PC-3 (cell line): ENCODE measurements around the gene PLEKHM3. TPM values are rescaled to one million over a fixed set of nuclear protein-coding genes. Genes with fewer than 3 reads are reported as not detected.

Source experiments
- ATAC-seq: fragments of 200-7000 bp; cut with Tn5 transposase; 2 replicates; pipeline ENCODE4 v1.9.1; 2020; ENCODE audit warnings: mild to moderate bottlenecking, moderate library complexity
- BruUV-seq: library from RNA; stranded (reverse); fragments of 400-500 nt; replicated peaks from 2 replicates; lab custom pipeline; 2021; lab: Mats Ljungman, UMichigan
- CTCF ChIA-PET: fragments of 300-600 bp; sonication (Branson Sonifier 250); formaldehyde crosslinking; loops from one replicate; lab custom pipeline; 2022; ENCODE audit warnings: antibody characterized with exemption; lab: Charles Lee
- POLR2A ChIA-PET: fragments of 300-600 bp; sonication (Branson Sonifier 250); formaldehyde crosslinking; loops from one replicate; lab custom pipeline; 2022; ENCODE audit warnings: antibody characterized with exemption; ENCODE audit not compliant: unreplicated experiment; lab: Charles Lee
- DNase-seq: peaks from one replicate; pipeline ENCODE4 v3.0.0-alpha.2; 2015
- H2AFZ ChIP-seq: fragments of 300-600 bp; sonication (generic); 2 replicates; pipeline ENCODE4 v1.6.0; 2016; ENCODE audit warnings: antibody characterized with exemption, low read length
- H3F3A ChIP-seq: fragments of 300-600 bp; sonication (generic); one replicate; pipeline ENCODE4 v1.6.0; 2017; ENCODE audit warnings: antibody characterized with exemption, low read length, control low read depth, mild to moderate bottlenecking; ENCODE audit not compliant: unreplicated experiment
- H3K27ac ChIP-seq: fragments of 300-600 bp; sonication (generic); 2 replicates; pipeline ENCODE4 v1.5.1; 2016; ENCODE audit warnings: mild to moderate bottlenecking, low read length
- H3K27me3 ChIP-seq: fragments of 300-600 bp; sonication (generic); 2 replicates; pipeline ENCODE4 v1.6.1; 2016; ENCODE audit warnings: low read length, mixed read lengths
- H3K36me3 ChIP-seq: fragments of 300-600 bp; sonication (generic); 2 replicates; pipeline ENCODE4 v1.6.1; 2016; ENCODE audit warnings: low read depth, mixed run types, low read length, mixed read lengths
- H3K4me1 ChIP-seq: fragments of 300-600 bp; sonication (generic); 2 replicates; pipeline ENCODE4 v1.5.1; 2016; ENCODE audit warnings: low read length; ENCODE audit not compliant: insufficient read depth
- H3K4me2 ChIP-seq: fragments of 300-600 bp; sonication (generic); 2 replicates; pipeline ENCODE4 v1.6.0; 2016; ENCODE audit warnings: low read length
- H3K4me3 ChIP-seq: fragments of 300-600 bp; sonication (generic); 2 replicates; pipeline ENCODE4 v1.5.1; 2016; ENCODE audit warnings: mild to moderate bottlenecking, low read length, mixed read lengths
- H3K79me2 ChIP-seq: fragments of 300-600 bp; sonication (generic); 2 replicates; pipeline ENCODE4 v1.6.1; 2017; ENCODE audit warnings: low read length, mixed read lengths
- H3K9ac ChIP-seq: fragments of 300-600 bp; sonication (generic); 2 replicates; pipeline ENCODE4 v1.6.0; 2016; ENCODE audit warnings: mild to moderate bottlenecking, low read length
- H3K9me2 ChIP-seq: fragments of 300-600 bp; sonication (generic); replicated peaks from 2 replicates; pipeline ENCODE4 v1.6.1; 2016; ENCODE audit warnings: mixed run types, low read length, mixed read lengths
- H3K9me3 ChIP-seq: fragments of 300-600 bp; sonication (generic); 2 replicates; pipeline ENCODE4 v1.6.1; 2016; ENCODE audit warnings: low read length, mixed read lengths
- H4K20me1 ChIP-seq: fragments of 300-600 bp; sonication (generic); 2 replicates; pipeline ENCODE4 v1.6.1; 2016; ENCODE audit warnings: low read length, mixed read lengths
- CTCF ChIP-seq: fragments of 300-600 bp; sonication (generic); conservative IDR thresholded peaks from 2 replicates; pipeline ENCODE4 v1.5.1; 2017; ENCODE audit warnings: antibody characterized with exemption, low read depth, mild to moderate bottlenecking, low read length
- EZH2 ChIP-seq: fragments of 300-600 bp; sonication (generic); IDR thresholded peaks from one replicate; pipeline ENCODE4 v1.6.1; 2017; ENCODE audit warnings: antibody characterized with exemption, mild to moderate bottlenecking, low read length; ENCODE audit not compliant: unreplicated experiment
- EZH2phosphoT487 ChIP-seq: fragments of 300-600 bp; sonication (generic); IDR thresholded peaks from 2 replicates; pipeline ENCODE4 v1.6.1; 2018; ENCODE audit warnings: mild to moderate bottlenecking, antibody characterized with exemption, low read length, borderline replicate concordance
- intact Hi-C: fragments of 100-400 bp; cut with micrococcal nuclease; formaldehyde crosslinking; loops from 2 replicates; pipeline ENCODE4 v1.9.0; 2023
- total RNA-seq: library from RNA; depleted of rRNA; stranded (reverse); fragments of >200 nt; gene quantifications from 2 replicates; pipeline ENCODE4 v1.2.3, GENCODE V29; 2014

PLEKHM3 gene
- total RNA-seq, 1 experiment from 2014 or later, result 5.9 TPM

GRCh38 chr2:208012449-208012848 is 12.9 kb downstream of the PLEKHM3 start:
- ChIA-PET CTCF (interaction anchor here (0.6 kb wide), 1 partner anchor 245 kb away, joined by 5 read pairs; no protein-coding TSS in a partner anchor), POLR2A (no interaction called here)
- Histone ChIP-seq H3K9ac (no peak overlapping the region), H3K27ac (no peak overlapping the region), H4K20me1 (no peaks in the 10 kb centered on the region), H3K4me1 (peaks cover 26% of the 10 kb centered on the region), H2AFZ (no peak overlapping the region), H3K9me2 (no peaks in the 10 kb centered on the region), H3K9me3 (no peaks in the 10 kb centered on the region), H3K79me2 (peaks cover 5% of the 10 kb centered on the region), H3K27me3 (no peaks in the 10 kb centered on the region), H3K36me3 (no peaks in the 10 kb centered on the region), H3K4me2 (no peak overlapping the region), H3F3A (no peaks in the 10 kb centered on the region), H3K4me3 (no peak overlapping the region)
- intact Hi-C loops, result no loop called here
- ATAC-seq (no peak), DNase-seq (no peak)
- TF ChIP-seq EZH2phosphoT487 (no peak), EZH2 (no peak), CTCF (no peak)
- BruUV-seq, result no TSS peak

GRCh38 chr2:208010506-208010905 is 14.8 kb downstream of the PLEKHM3 start:
- Histone ChIP-seq H3K36me3 (no peaks in the 10 kb centered on the region), H4K20me1 (no peaks in the 10 kb centered on the region), H3F3A (no peaks in the 10 kb centered on the region), H3K79me2 (peaks cover 5% of the 10 kb centered on the region), H3K9ac (no peak overlapping the region), H3K4me1 (peaks cover 23% of the 10 kb centered on the region), H3K27ac (no peak overlapping the region), H3K9me3 (no peaks in the 10 kb centered on the region), H3K4me2 (no peak overlapping the region), H3K4me3 (no peak overlapping the region), H3K9me2 (no peaks in the 10 kb centered on the region), H2AFZ (no peak overlapping the region), H3K27me3 (no peaks in the 10 kb centered on the region)
- TF ChIP-seq EZH2phosphoT487 (no peak), CTCF (no peak), EZH2 (no peak)
- DNase-seq (no peak), ATAC-seq (no peak)
- no TSS peak for BruUV-seq
- intact Hi-C loops, result no loop called here
- POLR2A ChIA-PET, result no interaction called here
- CTCF ChIA-PET, result no interaction called here

- ChIA-PET POLR2A (interaction anchor here (0.6 kb wide), 1 partner anchor 93 kb away, joined by 12 read pairs; no protein-coding TSS in a partner anchor), CTCF (no interaction called here)
- H3F3A ChIP-seq, result no peaks in the 10 kb centered on the region
- H3K9me3 ChIP-seq, result no peaks in the 10 kb centered on the region
- H2AFZ ChIP-seq, result no peak overlapping the region
- H3K4me3 ChIP-seq, result no peak overlapping the region
- ATAC-seq (peak; percentile 54; the same call in 1 of the 2 replicates), DNase-seq (no peak)
- H3K9ac ChIP-seq, result no peak overlapping the region
- H3K36me3 ChIP-seq, result no peaks in the 10 kb centered on the region
- TF ChIP-seq EZH2phosphoT487 (no peak), CTCF (no peak), EZH2 (no peak)
- no peak overlapping the region for H3K4me2 ChIP-seq
- BruUV-seq, result no TSS peak
- no peaks in the 10 kb centered on the region for H4K20me1 ChIP-seq
- no peaks in the 10 kb centered on the region for H3K4me1 ChIP-seq
- H3K27ac ChIP-seq, result no peak overlapping the region
- intact Hi-C loops, result no loop called here
- H3K9me2 ChIP-seq, result no peaks in the 10 kb centered on the region
- no peaks in the 10 kb centered on the region for H3K27me3 ChIP-seq
- no peaks in the 10 kb centered on the region for H3K79me2 ChIP-seq
Measured at GRCh38 chr2:208006833-208007232, 18.5 kb downstream of the PLEKHM3 start.
